HepG2 (cell line): Measurements from ENCODE around the gene IL17RB. TPM values are rescaled to one million over a fixed set of nuclear protein-coding genes. Genes with fewer than 3 reads are reported as not detected.

ENCODE experiments used
- ATAC-seq: fragments of 200-7000 bp; cut with Tn5 transposase; 3 replicates; pipeline ENCODE4 v1.9.1; 2020; ENCODE audit warnings: mild to moderate bottlenecking, moderate library complexity
- BruUV-seq: library from RNA; stranded (reverse); fragments of 400-500 nt; replicated peaks from 2 replicates; lab custom pipeline; 2021; lab: Mats Ljungman, UMichigan
- CTCF ChIA-PET: fragments of 300-600 bp; formaldehyde crosslinking; extraction: SDS; loops from one replicate; lab custom pipeline; 2021; ENCODE audit warnings: low total read pairs, inconsistent platforms, low intra/inter-chr PET ratio; lab: Yijun Ruan, JAX
- POLR2A ChIA-PET: fragments of 350-600 bp; sonication (Branson Sonifier 250); formaldehyde crosslinking; loops from one replicate; lab custom pipeline; 2020; ENCODE audit warnings: antibody characterized with exemption, inconsistent platforms; lab: Yijun Ruan, JAX
- DNase-seq: peaks from one replicate; pipeline ENCODE4 v3.0.0-alpha.2; 2015; ENCODE audit warnings: low spot score
- FAIRE-seq: peaks from 3 replicates; lab custom pipeline; 2011; peaks lifted over from hg19 to GRCh38; lab: Jason Lieb, UNC
- H2AFZ ChIP-seq: one replicate; pipeline ENCODE4 v1.6.1; 2011; ENCODE audit warnings: low read length, inconsistent platforms
- H3K27ac ChIP-seq: fragments of 300-600 bp; 3 replicates; pipeline ENCODE4 v1.8.0; 2011; ENCODE audit warnings: mixed run types, mild to moderate bottlenecking, mixed read lengths, low read length, inconsistent platforms; ENCODE audit not compliant: insufficient read depth; ENCODE audit errors: extremely low read length
- H3K27me3 ChIP-seq, 2 experiments: fragments of 200-600 bp in 1 of 2; 2 replicates in 1 of 2; 3 replicates in 1 of 2; pipeline versions ENCODE4 v1.6.0 to v1.8.0; 2011; ENCODE audit warnings: low read length in 2 of 2, mild to moderate bottlenecking in 2 of 2, moderate library complexity in 2 of 2, inconsistent platforms in 1 of 2; ENCODE audit not compliant: insufficient read depth in 2 of 2, control insufficient read depth in 1 of 2
- H3K36me3 ChIP-seq, 2 experiments: fragments of 200-600 bp in 1 of 2; replicated peaks in 1 of 2; 2 replicates in 1 of 2; 3 replicates in 1 of 2; pipeline versions ENCODE4 v1.5.1 to v1.8.0; 2011; ENCODE audit warnings: low read length in 2 of 2, inconsistent platforms in 1 of 2; ENCODE audit not compliant: insufficient read depth in 2 of 2, control insufficient read depth in 1 of 2
- H3K4me1 ChIP-seq: 2 replicates; pipeline ENCODE4 v1.5.1; 2012; ENCODE audit warnings: low read length, inconsistent platforms; ENCODE audit not compliant: insufficient read depth
- H3K4me2 ChIP-seq: 2 replicates; pipeline ENCODE4 v1.6.0; 2011; ENCODE audit warnings: low read depth, low read length, inconsistent platforms
- H3K4me3 ChIP-seq, 3 experiments: fragments of 200-600 bp in 1 of 3; sonication (generic), shearing (Covaris generic) in 1 of 3; replicated peaks in 1 of 3; 2 replicates each; pipeline ENCODE4 v1.5.1; 2011 to 2016; ENCODE audit warnings: low read length in 3 of 3, inconsistent platforms in 2 of 3, low read depth in 2 of 3, mild to moderate bottlenecking in 2 of 3, control low read depth in 1 of 3, mixed read lengths in 1 of 3; ENCODE audit not compliant: insufficient read depth in 1 of 3
- H3K79me2 ChIP-seq: one replicate; pipeline ENCODE4 v1.6.1; 2011; ENCODE audit warnings: low read length, inconsistent platforms; ENCODE audit not compliant: insufficient read depth
- H3K9ac ChIP-seq: 2 replicates; pipeline ENCODE4 v1.6.0; 2011; ENCODE audit warnings: mild to moderate bottlenecking, low read depth, low read length, inconsistent platforms; ENCODE audit not compliant: insufficient read depth
- H3K9me3 ChIP-seq: 2 replicates; pipeline ENCODE4 v1.5.1; 2012; ENCODE audit warnings: mild to moderate bottlenecking, low read length
- H4K20me1 ChIP-seq: 2 replicates; pipeline ENCODE4 v1.6.0; 2011; ENCODE audit warnings: inconsistent platforms, mild to moderate bottlenecking, low read length, moderate library complexity; ENCODE audit not compliant: insufficient read depth
- AGO2 ChIP-seq: fragments of 200-400 bp; formaldehyde crosslinking; optimal IDR thresholded peaks from 2 replicates; pipeline ENCODE3; 2017; ENCODE audit warnings: mild to moderate bottlenecking, low read depth, low read length, moderate library complexity
- IRF2 ChIP-seq: IDR thresholded peaks from 2 replicates; pipeline ENCODE4 v1.6.1; 2018; ENCODE audit warnings: missing genetic modification reagents, missing compliant biosample characterization
- KDM5B ChIP-seq: sonication (generic); formaldehyde crosslinking; IDR thresholded peaks from 2 replicates; pipeline ENCODE4 v1.4.0; 2020; ENCODE audit warnings: missing genetic modification reagents, mild to moderate bottlenecking, borderline replicate concordance
- MED13 ChIP-seq: sonication (generic); formaldehyde crosslinking; IDR thresholded peaks from 2 replicates; pipeline ENCODE4 v1.5.0; 2020; ENCODE audit warnings: missing genetic modification reagents
- NFKBIZ ChIP-seq: IDR thresholded peaks from 2 replicates; pipeline ENCODE4 v1.6.1; 2018; ENCODE audit warnings: missing genetic modification reagents, missing compliant biosample characterization
- RBFOX2 ChIP-seq: fragments of 200-400 bp; formaldehyde crosslinking; IDR thresholded peaks from 2 replicates; pipeline ENCODE4 v1.6.1; 2017; ENCODE audit warnings: low read depth, mild to moderate bottlenecking, low read length
- ZFP36L2 ChIP-seq: sonication (generic); formaldehyde crosslinking; IDR thresholded peaks from 2 replicates; pipeline ENCODE4 v1.4.0; 2020; ENCODE audit warnings: missing genetic modification reagents
- ZNF274 ChIP-seq: sonication (generic); formaldehyde crosslinking; IDR thresholded peaks from 2 replicates; pipeline ENCODE4 v1.5.1; 2020; ENCODE audit warnings: mild to moderate bottlenecking, missing genetic modification reagents
- ZNF34 ChIP-seq: sonication (generic); formaldehyde crosslinking; IDR thresholded peaks from 2 replicates; pipeline ENCODE4 v1.4.0; 2020; ENCODE audit warnings: mild to moderate bottlenecking, missing genetic modification reagents, borderline replicate concordance
- ZNF354B ChIP-seq: sonication (generic); formaldehyde crosslinking; IDR thresholded peaks from 2 replicates; pipeline ENCODE4 v1.8.0; 2022; ENCODE audit warnings: mild to moderate bottlenecking, missing genetic modification reagents
- ZNF543 ChIP-seq: sonication (generic); formaldehyde crosslinking; IDR thresholded peaks from 2 replicates; pipeline ENCODE4 v1.4.0; 2020; ENCODE audit warnings: mild to moderate bottlenecking, missing genetic modification reagents
- WGBS: methylation state at CpG from one replicate; pipeline ENCODE4 v1.1.6; 2017; ENCODE audit warnings: low lambda C conversion rate; 5-methylcytosine and 5-hydroxymethylcytosine counted together
- in situ Hi-C: cut with HindIII; loops from 2 replicates; pipeline ENCODE4 v1.10.0; 2017; ENCODE audit warnings: low pct_unique_long_range_greater_than_20kb; ENCODE audit not compliant: extremely low pct_ligation_motif_present
- intact Hi-C: fragments of 100-400 bp; cut with micrococcal nuclease; formaldehyde crosslinking; loops from one replicate; pipeline ENCODE4 v1.10.0; 2022; ENCODE audit not compliant: unreplicated experiment
- polyA plus RNA-seq, 8 experiments: library from polyadenylated mRNA; depleted of rRNA in 3 of 8; stranded (reverse) in 7 of 8; unstranded in 1 of 8; fragments of >200 nt; fragmentation: Illumina TruSeq in 4 of 8; extraction: Trizol in 4 of 8; gene quantifications; 2 replicates each; pipeline versions ENCODE4 v1.2.1 to v1.2.3, GENCODE V29; 2011 to 2016; ENCODE audit warnings: low read depth in 4 of 8, missing spikeins in 1 of 8, mixed read lengths in 1 of 8; ENCODE audit not compliant: insufficient read depth in 1 of 8
- total RNA-seq, 5 experiments: library from RNA; depleted of rRNA; stranded (reverse); fragments of >200 nt; fragmentation: Illumina TruSeq; extraction: Trizol; gene quantifications; 2 replicates each; pipeline ENCODE4 v1.2.3, GENCODE V29; 2016; ENCODE audit warnings: low read depth in 1 of 5
- TF ChIP-seq, protein P1 (sequence below): sonication (generic); formaldehyde crosslinking; IDR thresholded peaks from 2 replicates; pipeline ENCODE4 v1.5.0; 2020; ENCODE audit warnings: missing genetic modification reagents
- TF ChIP-seq, protein P2 (sequence below): sonication (generic); formaldehyde crosslinking; IDR thresholded peaks from 2 replicates; pipeline ENCODE4 v1.5.1; 2020; ENCODE audit warnings: mild to moderate bottlenecking, moderate library complexity, missing genetic modification reagents

IL17RB gene
- total and polyA plus RNA-seq, 2 of the 13 experiments (the other 11 are each of a cell fraction or from before 2014, with no cell fraction given), result 130 to 190 TPM

DNA sequence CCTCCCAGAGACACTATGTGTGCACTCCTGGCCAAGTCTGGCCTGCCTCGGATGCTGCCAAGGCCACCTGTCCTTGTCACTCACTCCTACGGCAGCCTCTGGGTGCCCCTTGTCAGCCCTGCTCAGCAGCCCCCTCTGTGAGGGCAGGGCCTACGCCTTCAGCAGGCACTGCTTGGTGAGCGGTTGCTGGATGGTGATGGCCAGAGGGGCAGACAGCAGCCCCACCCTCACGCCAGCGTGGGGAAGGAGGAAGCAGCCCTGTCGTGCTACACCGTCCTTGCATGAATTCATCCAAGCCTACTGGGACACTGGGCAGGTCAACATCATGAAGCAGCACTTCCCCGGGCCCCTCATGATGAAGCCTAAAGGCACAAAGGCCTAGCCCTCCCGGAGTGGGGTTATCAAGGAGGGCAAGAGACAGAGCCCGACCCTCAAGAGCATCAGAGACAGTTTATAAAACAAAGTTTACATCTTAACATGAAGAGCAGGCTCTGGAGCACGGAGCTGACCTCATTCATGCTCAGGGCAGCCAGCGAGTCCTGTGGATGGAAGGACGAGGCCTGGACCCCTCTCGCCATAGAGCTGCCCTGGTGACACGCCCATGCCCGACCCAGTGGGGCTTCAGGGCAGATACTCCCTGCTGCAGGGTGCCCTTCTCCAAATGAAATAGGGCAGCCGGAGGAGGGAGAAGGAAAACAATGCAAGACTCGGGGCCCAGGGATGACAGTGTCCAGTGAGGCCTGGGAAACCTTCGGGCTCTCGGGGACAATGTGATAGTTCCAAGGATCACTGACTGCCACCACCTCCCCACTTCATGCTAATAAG is 25.4 kb upstream of the IL17RB start:
- H3K4me3 ChIP-seq, result no peak overlapping the region
- H3K27me3 ChIP-seq, result no peaks in the 10 kb centered on the region
- H3K27ac ChIP-seq, result no peak overlapping the region
- no peak overlapping the region for H2AFZ ChIP-seq
- H3K4me2 ChIP-seq, result no peak overlapping the region
- H3K9ac ChIP-seq, result no peak overlapping the region
- H4K20me1 ChIP-seq, result peaks cover 40% of the 10 kb centered on the region
- peaks cover 64% of the 10 kb centered on the region for H3K4me1 ChIP-seq
- intact Hi-C loops (no loop called here), in situ Hi-C loops (no loop called here)
- 90% methylated on average over 13 of the region's 21 CpGs for WGBS
- H3K36me3 ChIP-seq, result peaks cover 57 to 97% of the 10 kb centered on the region in 2 experiments
- TF ChIP-seq AGO2 (peak; percentile 78), ZNF34 (CRISPR knock-in tag) (no peak), RBFOX2 (peak; percentile 32; the same call in 1 of the 2 replicates)
- TF ChIP-seq, protein P1, sequence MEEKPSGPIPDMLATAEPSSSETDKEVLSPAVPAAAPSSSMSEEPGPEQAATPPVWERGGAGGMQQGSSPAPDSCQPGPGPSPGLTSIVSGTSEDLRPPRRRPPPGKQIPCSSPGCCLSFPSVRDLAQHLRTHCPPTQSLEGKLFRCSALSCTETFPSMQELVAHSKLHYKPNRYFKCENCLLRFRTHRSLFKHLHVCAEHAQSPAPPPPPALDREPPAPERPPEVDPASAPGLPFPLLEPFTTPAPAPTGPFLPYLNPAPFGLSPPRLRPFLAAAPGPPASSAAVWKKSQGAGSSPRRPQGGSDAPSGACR (CRISPR knock-in tag), result no peak
- no TSS peak for BruUV-seq
- peaks cover 20% of the 10 kb centered on the region for H3K79me2 ChIP-seq
- no peaks in the 10 kb centered on the region for H3K9me3 ChIP-seq
- FAIRE-seq, result no peak
- ChIA-PET CTCF (no interaction called here), POLR2A (interaction anchor here (12.1 kb wide), 1 partner anchor 22 kb away, joined by 156 read pairs; the partner anchor contains the start of gene CHDH)
- DNase-seq, result no peak
- no peak for ATAC-seq

DNA sequence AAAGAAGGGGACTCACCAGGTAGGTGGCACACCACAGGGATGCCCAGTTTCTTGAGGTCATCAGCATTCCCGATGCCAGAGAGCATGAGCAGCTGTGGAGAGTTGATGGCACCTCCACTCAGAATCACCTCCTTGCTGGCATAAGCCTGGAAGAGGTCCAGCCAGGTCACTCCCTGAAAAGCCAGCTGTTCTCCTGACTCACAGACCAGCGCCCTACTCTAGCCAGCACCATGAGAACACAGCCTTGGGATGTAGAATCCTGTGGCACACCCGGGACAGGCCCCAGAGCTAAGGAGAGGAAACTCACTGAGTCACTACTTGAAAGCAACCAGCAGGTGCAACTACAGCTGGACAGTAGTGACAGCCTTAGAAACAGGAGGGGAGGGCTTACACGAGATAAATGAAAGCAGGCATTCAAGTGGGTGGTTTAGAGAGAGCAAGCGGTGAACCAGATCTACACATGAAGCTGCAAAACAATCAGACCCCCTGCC is 24.7 kb upstream of the IL17RB start:
- Histone ChIP-seq H3K27me3 (no peaks in the 10 kb centered on the region), H3K36me3 (peaks cover 57 to 98% of the 10 kb centered on the region in 2 experiments), H3K4me3 (no peak overlapping the region), H3K9me3 (no peaks in the 10 kb centered on the region), H3K27ac (no peak overlapping the region), H3K4me1 (peaks cover 71% of the 10 kb centered on the region), H3K4me2 (no peak overlapping the region), H2AFZ (no peak overlapping the region), H3K79me2 (peaks cover 27% of the 10 kb centered on the region), H3K9ac (no peak overlapping the region), H4K20me1 (peaks cover 47% of the 10 kb centered on the region)
- CTCF ChIA-PET, result no interaction called here
- no peak for DNase-seq
- intact Hi-C loops, result no loop called here
- BruUV-seq, result no TSS peak
- in situ Hi-C loops, result no loop called here
- TF ChIP-seq, protein P2, sequence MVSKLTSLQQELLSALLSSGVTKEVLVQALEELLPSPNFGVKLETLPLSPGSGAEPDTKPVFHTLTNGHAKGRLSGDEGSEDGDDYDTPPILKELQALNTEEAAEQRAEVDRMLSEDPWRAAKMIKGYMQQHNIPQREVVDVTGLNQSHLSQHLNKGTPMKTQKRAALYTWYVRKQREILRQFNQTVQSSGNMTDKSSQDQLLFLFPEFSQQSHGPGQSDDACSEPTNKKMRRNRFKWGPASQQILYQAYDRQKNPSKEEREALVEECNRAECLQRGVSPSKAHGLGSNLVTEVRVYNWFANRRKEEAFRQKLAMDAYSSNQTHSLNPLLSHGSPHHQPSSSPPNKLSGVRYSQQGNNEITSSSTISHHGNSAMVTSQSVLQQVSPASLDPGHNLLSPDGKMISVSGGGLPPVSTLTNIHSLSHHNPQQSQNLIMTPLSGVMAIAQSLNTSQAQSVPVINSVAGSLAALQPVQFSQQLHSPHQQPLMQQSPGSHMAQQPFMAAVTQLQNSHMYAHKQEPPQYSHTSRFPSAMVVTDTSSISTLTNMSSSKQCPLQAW (CRISPR knock-in tag), result no peak
- TF ChIP-seq ZNF354B (no peak), IRF2 (CRISPR knock-in tag) (no peak), ZNF543 (no peak), ZFP36L2 (no peak), KDM5B (CRISPR knock-in tag) (no peak), MED13 (CRISPR knock-in tag) (no peak), NFKBIZ (no peak), ZNF274 (CRISPR knock-in tag) (no peak)
- no peak for ATAC-seq
- FAIRE-seq, result no peak
- WGBS, result 83% methylated on average over 5 of the region's 5 CpGs
- POLR2A ChIA-PET, result interaction anchor here (12.1 kb wide), 1 partner anchor 21 kb away, joined by 156 read pairs; the partner anchor contains the start of gene CHDH
